ENCODE results near the gene FGF12. TPM values are rescaled to one million over a fixed set of nuclear protein-coding genes. Genes with fewer than 3 reads are reported as not detected.

The FGF12 gene
- total RNA-seq, 4 donors from 2014 or later, result 0.54 to 6.3 (median 3.9) TPM

GRCh38 chr3:192685801-192686200, 41.5 kb downstream of the FGF12 start:
- Histone ChIP-seq H3K9me3 (no peaks in the 10 kb centered on the region), H3K4me1 (no peaks in the 10 kb centered on the region), H3K27ac (no peak overlapping the region), H3K4me3 (replicated peaks in 1 of 3) (no peak overlapping the region), H3K27me3 (no peaks in the 10 kb centered on the region), H3K36me3 (no peaks in the 10 kb centered on the region)
- intact Hi-C loops (cut with DNase I), result no loop called here
- TF ChIP-seq POLR2A (IDR thresholded peaks at IDR 0.05), result no peak
- TF ChIP-seq CTCF (IDR thresholded peaks at IDR 0.05), result no peak
- 88 to 91% methylated on average over 5 of the region's 5 CpGs for WGBS, 2 donors
- no peak for DNase-seq

- no peaks in the 10 kb centered on the region for H3K36me3 ChIP-seq
- TF ChIP-seq CTCF (IDR thresholded peaks at IDR 0.05) (no peak), POLR2A (IDR thresholded peaks at IDR 0.05) (no peak)
- no peak overlapping the region for H3K4me3 ChIP-seq (replicated peaks in 1 of 3)
- WGBS, 2 donors, result 35 to 36% methylated on average over 6 of the region's 6 CpGs
- H3K27ac ChIP-seq, result no peak overlapping the region
- DNase-seq, result no peak
- no peaks in the 10 kb centered on the region for H3K9me3 ChIP-seq
- intact Hi-C loops (cut with DNase I), result no loop called here
- no peaks in the 10 kb centered on the region for H3K4me1 ChIP-seq
- H3K27me3 ChIP-seq, result no peaks in the 10 kb centered on the region
Measured at GRCh38 chr3:192684151-192684550, 43.2 kb downstream of the FGF12 start.

- H3K9me3 ChIP-seq, result no peaks in the 10 kb centered on the region
- H3K36me3 ChIP-seq, result no peaks in the 10 kb centered on the region
- TF ChIP-seq CTCF (IDR thresholded peaks at IDR 0.05), result no peak
- TF ChIP-seq POLR2A (IDR thresholded peaks at IDR 0.05), result no peak
- no peaks in the 10 kb centered on the region for H3K4me1 ChIP-seq
- no peak for DNase-seq
- H3K27me3 ChIP-seq, result no peaks in the 10 kb centered on the region
- H3K27ac ChIP-seq, result no peak overlapping the region
- 76 to 86% methylated on average over 4 of the region's 4 CpGs for WGBS, 2 donors
- no peak overlapping the region for H3K4me3 ChIP-seq (replicated peaks in 1 of 3)
- intact Hi-C loops (cut with DNase I), result no loop called here
Measured at GRCh38 chr3:192675958-192676649, 51.2 kb downstream of the FGF12 start.

DNA sequence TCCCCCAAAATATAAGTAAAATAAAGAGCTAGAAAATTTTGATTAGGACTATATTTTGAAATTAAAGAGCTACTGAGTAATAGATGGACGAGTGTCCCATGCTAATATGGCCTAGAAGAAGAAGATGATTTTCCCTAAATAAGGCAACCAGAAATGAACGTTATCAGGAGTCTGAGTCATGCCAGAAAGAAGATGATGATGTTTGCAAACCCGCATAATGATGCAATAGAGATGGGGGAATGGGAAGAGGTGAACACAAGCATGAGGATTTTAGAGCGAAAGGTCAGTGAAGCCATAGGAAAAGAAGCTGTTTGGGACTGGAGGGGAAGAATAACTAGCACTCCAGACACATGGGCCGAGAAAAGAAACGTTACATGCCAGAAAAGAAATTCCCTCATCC, 71.7 kb downstream of the FGF12 start:
- 82 to 87% methylated on average over 6 of the region's 6 CpGs for WGBS, 2 donors
- Histone ChIP-seq H3K4me3 (replicated peaks in 1 of 3) (no peak overlapping the region), H3K27ac (no peak overlapping the region), H3K36me3 (no peaks in the 10 kb centered on the region), H3K4me1 (no peaks in the 10 kb centered on the region), H3K27me3 (no peaks in the 10 kb centered on the region), H3K9me3 (no peaks in the 10 kb centered on the region)
- TF ChIP-seq POLR2A (IDR thresholded peaks at IDR 0.05), result no peak
- no peak for TF ChIP-seq CTCF (IDR thresholded peaks at IDR 0.05)
- intact Hi-C loops (cut with DNase I), result no loop called here
- DNase-seq, result no peak

- Histone ChIP-seq H3K4me1 (no peaks in the 10 kb centered on the region), H3K27ac (no peak overlapping the region), H3K36me3 (no peaks in the 10 kb centered on the region), H3K9me3 (no peaks in the 10 kb centered on the region), H3K27me3 (no peaks in the 10 kb centered on the region), H3K4me3 (replicated peaks in 1 of 3) (no peak overlapping the region)
- no peak for TF ChIP-seq POLR2A (IDR thresholded peaks at IDR 0.05)
- TF ChIP-seq CTCF (IDR thresholded peaks at IDR 0.05), result no peak
- WGBS, 2 donors, result 92 to 93% methylated on average over 1 of the region's 1 CpG
- no peak for DNase-seq
- intact Hi-C loops (cut with DNase I), result no loop called here
Measured at GRCh38 chr3:192655040-192655439, 72.3 kb downstream of the FGF12 start.
